Psoas muscle (tissue), 8 donors: ENCODE results near the gene COL7A1. TPM values are rescaled to one million over a fixed set of nuclear protein-coding genes. Genes with fewer than 3 reads are reported as not detected.

Experiments used
- ATAC-seq, 4 donors: fragments of 200-7000 bp; cut with Tn5 transposase; one replicate each; pipeline ENCODE4 v1.9.1; 2020; ENCODE audit warnings: moderate library complexity in 3 of 4, mild to moderate bottlenecking in 2 of 4
- DNase-seq, 2 donors: peaks; one replicate each; pipeline ENCODE4 v3.0.0-alpha.2; 2020
- H3K27ac ChIP-seq: fragments of 200-600 bp; one replicate; pipeline ENCODE4 v1.8.0; 2022
- H3K27me3 ChIP-seq, 3 donors: fragments of 200-600 bp in 1 of 3; one replicate each; pipeline versions ENCODE4 v1.6.1 to v1.8.0; 2013 to 2022; ENCODE audit warnings: low read length in 2 of 3, mild to moderate bottlenecking in 2 of 3, moderate library complexity in 1 of 3; ENCODE audit not compliant: insufficient read depth in 3 of 3
- H3K36me3 ChIP-seq, 2 donors: fragments of 200-600 bp in 1 of 2; one replicate each; pipeline versions ENCODE4 v1.6.1 to v1.8.0; 2013 to 2022; ENCODE audit warnings: low read depth in 1 of 2, mild to moderate bottlenecking in 1 of 2, moderate library complexity in 1 of 2; ENCODE audit not compliant: insufficient read depth in 1 of 2
- H3K4me1 ChIP-seq: fragments of 200-600 bp; one replicate; pipeline ENCODE4 v1.8.0; 2022
- H3K4me3 ChIP-seq: fragments of 200-600 bp; one replicate; pipeline ENCODE4 v1.8.0; 2022; ENCODE audit warnings: mild to moderate bottlenecking
- H3K9me3 ChIP-seq: fragments of 200-600 bp; one replicate; pipeline ENCODE4 v1.8.0; 2022
- CTCF ChIP-seq: fragments of 200-600 bp; IDR thresholded peaks from one replicate; pipeline ENCODE4 v1.8.0; 2022; ENCODE audit warnings: antibody characterized with exemption
- WGBS, 3 donors: extraction: QIAGEN DNeasy Blood & Tissue Kit; methylation state at CpG; one replicate each; pipeline versions ENCODE4 v1.1.6 to v1.1.7; 2013; 5-methylcytosine and 5-hydroxymethylcytosine counted together
- intact Hi-C, 2 donors: fragments of 100-400 bp; cut with DNase I; formaldehyde crosslinking; loops; one replicate each; pipeline versions ENCODE4 v1.11.0 to v1.14.2; 2022
- polyA plus RNA-seq, 3 donors: library from polyadenylated mRNA; stranded (reverse); fragments of 200-250 nt; gene quantifications; one replicate each; pipeline ENCODE4 v1.2.3, GENCODE V29; 2013
- total RNA-seq, 4 donors: library from RNA; stranded (reverse); fragmentation: NEBNext Ultra II Directional in 2 of 4; extraction: Animal tissue kit (Norgen Biotek cat#: 25700) in 2 of 4; gene quantifications; one replicate each; pipeline versions ENCODE4 v1.2.1 to v1.2.4, GENCODE V29; 2021 to 2023
- donor health status: healthy with polysubstance abuse.
- donor health status: DM: no; HTN: no; CAD: no; lungs with moderate emphysema.
- donor health status: Bipolar disorder and iron deficiency.
- donor health status: healthy.
- donor health status: DM: yes; HTN: yes; CAD: no.
- donor health status: DM: no; HTN: no; CAD: no.
- donor health status: DM: no; HTN: no; CAD: no.
- donor health status: DM: yes; HTN: yes; CAD: no.

COL7A1 gene
- total and polyA plus RNA-seq, 7 donors: 1.6 to 22.2 (median 5.1) TPM

- Histone ChIP-seq H3K4me3 (no peak within 1 kb of the TSS), H3K27ac (no peak within 1 kb of the TSS), H3K36me3 (no peaks in the 10 kb centered on the region), H3K9me3 (no peaks in the 10 kb centered on the region), H3K27me3 (no peaks in the 10 kb centered on the region), H3K4me1 (peaks cover 23% of the 10 kb centered on the region)
- no peak for ATAC-seq
- DNase-seq: no peak
- intact Hi-C loops: loop anchor here in 1 of 2 donors (5.0 kb wide), 1 partner anchor 89 kb away; no protein-coding TSS in a partner anchor
- no peak for TF ChIP-seq CTCF
- 70 to 76% (median 75%) methylated on average over 6 of the region's 6 CpGs for WGBS, 3 donors
Measured at GRCh38 chr3:48563382-48563918, 31.7 kb downstream of the COL7A1 start, which contains the start of gene UCN2. Gene UCN2, minus strand, starts transcription at chr3:48563781. Its CDS starts 657 bp downstream, at chr3:48563124.

- H3K27me3 ChIP-seq: no peaks in the 10 kb centered on the region
Measured at GRCh38 chr3:48562367-48563095, 32.6 kb downstream of the COL7A1 start.

GRCh38 chr3:48561045-48561736 is 33.9 kb downstream of the COL7A1 start:
- no peak for TF ChIP-seq CTCF
- intact Hi-C loops: loop anchor here in 1 of 2 donors (5.0 kb wide), 1 partner anchor 91 kb away; no protein-coding TSS in a partner anchor
- Histone ChIP-seq H3K27me3 (no peaks in the 10 kb centered on the region), H3K36me3 (no peaks in the 10 kb centered on the region), H3K27ac (peak overlapping the region; percentile 72), H3K4me3 (peak overlapping the region; percentile 60), H3K4me1 (peaks cover 33% of the 10 kb centered on the region), H3K9me3 (no peaks in the 10 kb centered on the region)
- peak; percentile 12 to 15 (median 14) for ATAC-seq
- peak; percentile 57 to 74 for DNase-seq
- 28 to 32% (median 30%) methylated on average over 19 to 21 of the region's 21 CpGs for WGBS, 3 donors

More at GRCh38 chr3:48562367-48563095, 32.6 kb downstream of the COL7A1 start:
- DNase-seq (no peak), ATAC-seq (no peak)
- intact Hi-C loops: loop anchor here in 1 of 2 donors (5.0 kb wide), 1 partner anchor 90 kb away; no protein-coding TSS in a partner anchor
- no peak overlapping the region for H3K4me3 ChIP-seq
- no peak overlapping the region for H3K27ac ChIP-seq
- no peak for TF ChIP-seq CTCF
- H3K9me3 ChIP-seq: no peaks in the 10 kb centered on the region
- peaks cover 28% of the 10 kb centered on the region for H3K4me1 ChIP-seq
- H3K36me3 ChIP-seq: no peaks in the 10 kb centered on the region
- WGBS, 3 donors: 79 to 87% (median 80%) methylated on average over 20 of the region's 20 CpGs

- H3K27ac ChIP-seq: peak overlapping the region; percentile 72
- H3K27me3 ChIP-seq: no peaks in the 10 kb centered on the region
- H3K36me3 ChIP-seq: no peaks in the 10 kb centered on the region
- peak overlapping the region; percentile 60 for H3K4me3 ChIP-seq
- no peaks in the 10 kb centered on the region for H3K9me3 ChIP-seq
- peak; percentile 34 to 56 (median 52) for ATAC-seq
- DNase-seq: peak in 1 of 2 donors; percentile 36
- 6 to 7% (median 6%) methylated on average over 5 of the region's 5 CpGs for WGBS, 3 donors
- intact Hi-C loops: loop anchor here in 1 of 2 donors (5.0 kb wide), 1 partner anchor 92 kb away; no protein-coding TSS in a partner anchor
- no peak for TF ChIP-seq CTCF
- H3K4me1 ChIP-seq: peaks cover 33% of the 10 kb centered on the region
Measured at GRCh38 chr3:48560648-48561018, 34.5 kb downstream of the COL7A1 start.
